ENCODE measurements around the gene ARMC2.

GRCh38 chr6:108853077-108853476 lies 4.9 kb downstream of the ARMC2 start:
- TF ChIP-seq, protein P1, sequence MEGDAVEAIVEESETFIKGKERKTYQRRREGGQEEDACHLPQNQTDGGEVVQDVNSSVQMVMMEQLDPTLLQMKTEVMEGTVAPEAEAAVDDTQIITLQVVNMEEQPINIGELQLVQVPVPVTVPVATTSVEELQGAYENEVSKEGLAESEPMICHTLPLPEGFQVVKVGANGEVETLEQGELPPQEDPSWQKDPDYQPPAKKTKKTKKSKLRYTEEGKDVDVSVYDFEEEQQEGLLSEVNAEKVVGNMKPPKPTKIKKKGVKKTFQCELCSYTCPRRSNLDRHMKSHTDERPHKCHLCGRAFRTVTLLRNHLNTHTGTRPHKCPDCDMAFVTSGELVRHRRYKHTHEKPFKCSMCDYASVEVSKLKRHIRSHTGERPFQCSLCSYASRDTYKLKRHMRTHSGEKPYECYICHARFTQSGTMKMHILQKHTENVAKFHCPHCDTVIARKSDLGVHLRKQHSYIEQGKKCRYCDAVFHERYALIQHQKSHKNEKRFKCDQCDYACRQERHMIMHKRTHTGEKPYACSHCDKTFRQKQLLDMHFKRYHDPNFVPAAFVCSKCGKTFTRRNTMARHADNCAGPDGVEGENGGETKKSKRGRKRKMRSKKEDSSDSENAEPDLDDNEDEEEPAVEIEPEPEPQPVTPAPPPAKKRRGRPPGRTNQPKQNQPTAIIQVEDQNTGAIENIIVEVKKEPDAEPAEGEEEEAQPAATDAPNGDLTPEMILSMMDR (IDR thresholded peaks at IDR 0.05; ENCODE audit: insufficient read depth, low read depth, low read length), result no peak
- no peak for TF ChIP-seq EZH2 (IDR thresholded peaks at IDR 0.05; ENCODE audit: insufficient read depth, low read length)
